ENCODE data around the gene MYH7. TPM values are rescaled to one million over a fixed set of nuclear protein-coding genes. Genes with fewer than 3 reads are reported as not detected.

MYH7 gene
- total RNA-seq, 1 donor from 2014 or later: not detected

GRCh38 chr14:23371865-23372264 lies 63.6 kb downstream of the MYH7 start:
- DNase-seq (ENCODE audit: low spot score, unreplicated experiment): no peak
- Mint-ChIP-seq H3K4me3 (ENCODE audit: low read depth) (no peak overlapping the region), H3K4me1 (ENCODE audit: low read depth) (peaks cover 2% of the 10 kb centered on the region), H3K36me3 (ENCODE audit: insufficient read depth) (no peaks in the 10 kb centered on the region), H3K27me3 (peaks cover 15% of the 10 kb centered on the region), H3K9me3 (ENCODE audit: low read depth) (no peaks in the 10 kb centered on the region), H3K27ac (no peak overlapping the region)
- TF ChIP-seq, protein P1, sequence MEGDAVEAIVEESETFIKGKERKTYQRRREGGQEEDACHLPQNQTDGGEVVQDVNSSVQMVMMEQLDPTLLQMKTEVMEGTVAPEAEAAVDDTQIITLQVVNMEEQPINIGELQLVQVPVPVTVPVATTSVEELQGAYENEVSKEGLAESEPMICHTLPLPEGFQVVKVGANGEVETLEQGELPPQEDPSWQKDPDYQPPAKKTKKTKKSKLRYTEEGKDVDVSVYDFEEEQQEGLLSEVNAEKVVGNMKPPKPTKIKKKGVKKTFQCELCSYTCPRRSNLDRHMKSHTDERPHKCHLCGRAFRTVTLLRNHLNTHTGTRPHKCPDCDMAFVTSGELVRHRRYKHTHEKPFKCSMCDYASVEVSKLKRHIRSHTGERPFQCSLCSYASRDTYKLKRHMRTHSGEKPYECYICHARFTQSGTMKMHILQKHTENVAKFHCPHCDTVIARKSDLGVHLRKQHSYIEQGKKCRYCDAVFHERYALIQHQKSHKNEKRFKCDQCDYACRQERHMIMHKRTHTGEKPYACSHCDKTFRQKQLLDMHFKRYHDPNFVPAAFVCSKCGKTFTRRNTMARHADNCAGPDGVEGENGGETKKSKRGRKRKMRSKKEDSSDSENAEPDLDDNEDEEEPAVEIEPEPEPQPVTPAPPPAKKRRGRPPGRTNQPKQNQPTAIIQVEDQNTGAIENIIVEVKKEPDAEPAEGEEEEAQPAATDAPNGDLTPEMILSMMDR (IDR thresholded peaks at IDR 0.05; ENCODE audit: unreplicated experiment): no peak

DNA sequence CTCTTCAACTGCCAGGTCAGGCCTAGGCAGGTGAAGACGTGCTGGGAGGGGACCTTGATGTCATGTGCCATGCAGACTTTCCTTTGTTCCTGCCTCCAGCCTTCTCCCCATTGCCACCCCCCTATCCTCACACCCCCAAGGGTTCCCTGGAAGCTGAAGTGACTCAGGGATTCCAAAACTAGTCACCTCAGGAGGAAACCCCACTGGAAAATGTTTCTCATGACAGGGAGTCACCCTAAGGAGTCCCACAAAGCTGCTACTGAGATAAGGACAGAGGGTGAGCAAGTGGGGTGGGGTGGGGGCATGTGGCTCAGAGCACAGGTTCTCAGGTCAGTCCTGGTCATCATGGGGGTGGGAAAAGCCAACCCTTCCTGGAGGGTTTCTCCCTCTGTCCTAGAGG lies 65.2 kb downstream of the MYH7 start:
- Mint-ChIP-seq H3K36me3 (ENCODE audit: insufficient read depth) (no peaks in the 10 kb centered on the region), H3K27me3 (peaks cover 13% of the 10 kb centered on the region), H3K4me1 (ENCODE audit: low read depth) (peaks cover 7% of the 10 kb centered on the region)

GRCh38 chr14:23366426-23366921 lies 69.0 kb downstream of the MYH7 start:
- H3K4me1 Mint-ChIP-seq (ENCODE audit: low read depth): peaks cover 21% of the 10 kb centered on the region
- TF ChIP-seq, protein P1 (IDR thresholded peaks at IDR 0.05; ENCODE audit: unreplicated experiment): no peak
- H3K4me3 Mint-ChIP-seq (ENCODE audit: low read depth): peak overlapping the region; percentile 71
- DNase-seq (ENCODE audit: low spot score, unreplicated experiment): peak; percentile 68
- peaks cover 11% of the 10 kb centered on the region for H3K27me3 Mint-ChIP-seq
- no peaks in the 10 kb centered on the region for H3K9me3 Mint-ChIP-seq (ENCODE audit: low read depth)
- H3K27ac Mint-ChIP-seq: peak overlapping the region; percentile 93
- H3K36me3 Mint-ChIP-seq (ENCODE audit: insufficient read depth): no peaks in the 10 kb centered on the region

More for the DNA sequence above, 65.2 kb downstream of the MYH7 start:
- TF ChIP-seq, protein P1 (IDR thresholded peaks at IDR 0.05; ENCODE audit: unreplicated experiment): no peak
- no peak for DNase-seq (ENCODE audit: low spot score, unreplicated experiment)
- H3K9me3 Mint-ChIP-seq (ENCODE audit: low read depth): no peaks in the 10 kb centered on the region
- no peak overlapping the region for H3K27ac Mint-ChIP-seq
- H3K4me3 Mint-ChIP-seq (ENCODE audit: low read depth): no peak overlapping the region

- Mint-ChIP-seq H3K27ac (peak overlapping the region; percentile 52), H3K27me3 (peaks cover 6% of the 10 kb centered on the region)
Observed at GRCh38 chr14:23365732-23366425, 69.6 kb downstream of the MYH7 start.

DNA sequence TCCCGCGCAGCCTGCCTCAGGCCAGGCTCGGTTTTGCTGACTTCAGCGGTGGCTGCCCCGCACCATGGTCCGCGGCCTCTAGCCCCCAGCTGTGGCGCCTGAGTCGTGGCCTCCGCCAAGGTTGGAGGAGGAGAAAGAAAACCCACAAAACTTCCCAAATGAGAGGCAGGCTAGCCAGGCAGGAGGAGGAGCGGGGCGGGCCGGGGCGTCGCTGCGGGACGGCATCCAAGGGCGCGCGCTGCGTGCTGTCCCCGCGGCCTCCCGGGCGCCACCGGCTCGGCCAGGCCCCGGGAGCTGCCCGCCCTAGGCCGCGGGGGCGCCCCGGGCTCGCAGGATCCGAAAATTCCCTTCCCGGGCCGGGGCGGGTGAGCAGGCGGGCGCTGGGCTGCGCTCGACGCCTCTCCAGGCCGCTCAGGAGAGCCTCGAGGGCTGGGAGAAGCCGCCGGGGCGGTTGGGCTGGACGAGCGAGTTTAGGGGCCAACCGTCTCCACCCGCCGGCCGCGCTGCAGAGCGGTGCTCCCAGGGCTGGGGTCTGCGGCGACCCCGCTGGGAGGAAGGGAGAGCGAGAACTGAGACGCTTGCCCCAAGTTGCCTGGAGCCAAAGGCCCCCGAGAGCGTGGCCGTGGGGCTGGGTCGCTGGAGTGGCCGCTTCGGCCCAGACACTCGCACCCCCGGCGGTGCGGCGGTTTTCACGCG lies 70.3 kb downstream of the MYH7 start, which contains the start of gene EFS:
TSS of gene EFS (minus strand) at position 137 of the 696 bp plus-strand sequence. CDS start 147 bp downstream, outside the sequence.
- H3K9me3 Mint-ChIP-seq (ENCODE audit: low read depth): no peaks in the 10 kb centered on the region
- peak within 1 kb of the TSS; percentile 89 for H3K4me3 Mint-ChIP-seq (ENCODE audit: low read depth)
- TF ChIP-seq, protein P1 (IDR thresholded peaks at IDR 0.05; ENCODE audit: unreplicated experiment): no peak
- peak; percentile 48 for DNase-seq (ENCODE audit: low spot score, unreplicated experiment)
- peaks cover 4% of the 10 kb centered on the region for H3K36me3 Mint-ChIP-seq (ENCODE audit: insufficient read depth)
- peaks cover 24% of the 10 kb centered on the region for H3K4me1 Mint-ChIP-seq (ENCODE audit: low read depth)
- peak within 1 kb of the TSS; percentile 98 for H3K27ac Mint-ChIP-seq
- H3K27me3 Mint-ChIP-seq: peaks cover 6% of the 10 kb centered on the region

More at GRCh38 chr14:23365732-23366425, 69.6 kb downstream of the MYH7 start:
- peaks cover 24% of the 10 kb centered on the region for H3K4me1 Mint-ChIP-seq (ENCODE audit: low read depth)
- DNase-seq (ENCODE audit: low spot score, unreplicated experiment): peak; percentile 57
- H3K4me3 Mint-ChIP-seq (ENCODE audit: low read depth): peak overlapping the region; percentile 71
- peaks cover 2% of the 10 kb centered on the region for H3K36me3 Mint-ChIP-seq (ENCODE audit: insufficient read depth)
- TF ChIP-seq, protein P1 (IDR thresholded peaks at IDR 0.05; ENCODE audit: unreplicated experiment): no peak
- H3K9me3 Mint-ChIP-seq (ENCODE audit: low read depth): no peaks in the 10 kb centered on the region
